ENCODE data around the gene RHOT1. TPM values are rescaled to one million over a fixed set of nuclear protein-coding genes. Genes with fewer than 3 reads are reported as not detected.
"Not testable (repeated sequence)": the region's sequence is repeated elsewhere in the genome, so short reads cannot be mapped to it uniquely, and the experiment has no call there.

Gene RHOT1
- total RNA-seq, 5 donors from 2014 or later (not counting 1 experiment from before 2014, with no cell fraction given), result 18.7 to 26.8 (median 24.1) TPM

GRCh38 chr17:32258383-32259140, 116.3 kb downstream of the RHOT1 start:
- WGBS (ENCODE audit: insufficient coverage), result 68% methylated on average over 18 of the region's 18 CpGs
- DNase-seq (no peak), ATAC-seq (replicated peaks in 1 of 4) (no peak)
- ChIA-PET POLR2A (no interaction called here), CTCF (no interaction called here)
- no peaks in the 10 kb centered on the region for H3K4me1 ChIP-seq (ENCODE audit: control insufficient read depth in 1 of 2, extremely low read depth in 1 of 2, insufficient read depth in 2 of 2, low read length in 2 of 2)
- Mint-ChIP-seq H3K4me1 (no peaks in the 10 kb centered on the region), H3K27ac (no peak overlapping the region), H3K4me3 (no peak overlapping the region), H3K9me3 (no peaks in the 10 kb centered on the region), H3K27me3 (peaks cover 6 to 10% of the 10 kb centered on the region in 2 donors), H3K36me3 (no peaks in the 10 kb centered on the region)
- H3K9me3 ChIP-seq, result no peaks in the 10 kb centered on the region
- no peak overlapping the region for H3K27ac ChIP-seq (ENCODE audit: low read length)
- peaks cover 4 to 31% of the 10 kb centered on the region in 2 experiments for H3K27me3 ChIP-seq (replicated peaks in 1 of 2; ENCODE audit: control insufficient read depth in 2 of 2, extremely low read depth in 1 of 2, insufficient read depth in 2 of 2, low read length in 1 of 2)
- no peaks in the 10 kb centered on the region for H3K36me3 ChIP-seq (ENCODE audit: control insufficient read depth in 2 of 2, extremely low read depth in 1 of 2, insufficient read depth in 1 of 2, low read length in 1 of 2)
- no peak overlapping the region for H3K4me3 ChIP-seq (ENCODE audit: control insufficient read depth in 1 of 2, extremely low read depth in 1 of 2, low read length in 1 of 2)

- H3K27ac Mint-ChIP-seq, result no peak overlapping the region
- H3K27me3 Mint-ChIP-seq, result peaks cover 11 to 21% of the 10 kb centered on the region in 2 donors
- no peak overlapping the region for H3K4me3 ChIP-seq (ENCODE audit: control insufficient read depth in 1 of 2, extremely low read depth in 1 of 2, low read length in 1 of 2)
- WGBS (ENCODE audit: insufficient coverage), result 90% methylated on average over 2 of the region's 4 CpGs
- no peak for DNase-seq
- H3K27me3 ChIP-seq (replicated peaks in 1 of 2; ENCODE audit: control insufficient read depth in 2 of 2, extremely low read depth in 1 of 2, insufficient read depth in 2 of 2, low read length in 1 of 2), result peaks cover 7 to 32% of the 10 kb centered on the region in 2 experiments
- H3K4me1 ChIP-seq (ENCODE audit: control insufficient read depth in 1 of 2, extremely low read depth in 1 of 2, insufficient read depth in 2 of 2, low read length in 2 of 2), result no peaks in the 10 kb centered on the region
- no peaks in the 10 kb centered on the region for H3K9me3 ChIP-seq
- ChIA-PET POLR2A (no interaction called here), CTCF (no interaction called here)
- ATAC-seq (replicated peaks in 1 of 4), result no peak
- H3K27ac ChIP-seq (ENCODE audit: low read length), result no peak overlapping the region
- no peak overlapping the region for H3K4me3 Mint-ChIP-seq
- H3K9me3 Mint-ChIP-seq, result no peaks in the 10 kb centered on the region
- H3K4me1 Mint-ChIP-seq, result peaks cover 0 to 2% (median 2%) of the 10 kb centered on the region in 3 donors
- no peaks in the 10 kb centered on the region for H3K36me3 Mint-ChIP-seq
- H3K36me3 ChIP-seq (ENCODE audit: control insufficient read depth in 2 of 2, extremely low read depth in 1 of 2, insufficient read depth in 1 of 2, low read length in 1 of 2), result no peaks in the 10 kb centered on the region
Observed at GRCh38 chr17:32259586-32259985, 117.3 kb downstream of the RHOT1 start.

- no peak overlapping the region for H3K4me3 Mint-ChIP-seq
- no peaks in the 10 kb centered on the region for H3K9me3 Mint-ChIP-seq
- H3K27ac Mint-ChIP-seq, result no peak overlapping the region
- Histone ChIP-seq H3K9me3 (no peaks in the 10 kb centered on the region), H3K27ac (ENCODE audit: low read length) (no peak overlapping the region), H3K4me3 (ENCODE audit: control insufficient read depth in 1 of 2, extremely low read depth in 1 of 2, low read length in 1 of 2) (no peak overlapping the region), H3K27me3 (replicated peaks in 1 of 2; ENCODE audit: control insufficient read depth in 2 of 2, extremely low read depth in 1 of 2, insufficient read depth in 2 of 2, low read length in 1 of 2) (peaks cover 11 to 42% of the 10 kb centered on the region in 2 experiments), H3K36me3 (ENCODE audit: control insufficient read depth in 2 of 2, extremely low read depth in 1 of 2, insufficient read depth in 1 of 2, low read length in 1 of 2) (no peaks in the 10 kb centered on the region), H3K4me1 (ENCODE audit: control insufficient read depth in 1 of 2, extremely low read depth in 1 of 2, insufficient read depth in 2 of 2, low read length in 2 of 2) (peaks cover 0 to 7% of the 10 kb centered on the region in 2 experiments)
- peaks cover 5 to 8% (median 8%) of the 10 kb centered on the region in 3 donors for H3K4me1 Mint-ChIP-seq
- ChIA-PET CTCF (no interaction called here), POLR2A (no interaction called here)
- 63% methylated on average over 5 of the region's 7 CpGs for WGBS (ENCODE audit: insufficient coverage)
- ATAC-seq (replicated peaks in 1 of 4) (no peak), DNase-seq (no peak)
- peaks cover 13 to 28% of the 10 kb centered on the region in 2 donors for H3K27me3 Mint-ChIP-seq
- no peaks in the 10 kb centered on the region for H3K36me3 Mint-ChIP-seq
Observed at GRCh38 chr17:32261417-32261736, 119.1 kb downstream of the RHOT1 start.

- WGBS (ENCODE audit: insufficient coverage), result 94% methylated on average over 13 of the region's 13 CpGs
- peaks cover 15 to 33% of the 10 kb centered on the region in 2 donors for H3K27me3 Mint-ChIP-seq
- ATAC-seq (replicated peaks in 1 of 4), result no peak
- no peak overlapping the region for H3K4me3 Mint-ChIP-seq
- Histone ChIP-seq H3K4me3 (ENCODE audit: control insufficient read depth in 1 of 2, extremely low read depth in 1 of 2, low read length in 1 of 2) (no peak overlapping the region), H3K36me3 (ENCODE audit: control insufficient read depth in 2 of 2, extremely low read depth in 1 of 2, insufficient read depth in 1 of 2, low read length in 1 of 2) (no peaks in the 10 kb centered on the region), H3K27ac (ENCODE audit: low read length) (no peak overlapping the region), H3K9me3 (no peaks in the 10 kb centered on the region), H3K4me1 (ENCODE audit: control insufficient read depth in 1 of 2, extremely low read depth in 1 of 2, insufficient read depth in 2 of 2, low read length in 2 of 2) (peaks cover 0 to 13% of the 10 kb centered on the region in 2 experiments), H3K27me3 (replicated peaks in 1 of 2; ENCODE audit: control insufficient read depth in 2 of 2, extremely low read depth in 1 of 2, insufficient read depth in 2 of 2, low read length in 1 of 2) (peaks cover 11 to 44% of the 10 kb centered on the region in 2 experiments)
- no peaks in the 10 kb centered on the region for H3K9me3 Mint-ChIP-seq
- no peak for DNase-seq
- ChIA-PET CTCF (interaction anchor here in 1 of 2 donors (0.6 kb wide), 1 partner anchor 349 kb away, joined by 3 read pairs; no protein-coding TSS in a partner anchor), POLR2A (no interaction called here)
- no peak overlapping the region for H3K27ac Mint-ChIP-seq
- peaks cover 5 to 10% (median 10%) of the 10 kb centered on the region in 3 donors for H3K4me1 Mint-ChIP-seq
- no peaks in the 10 kb centered on the region for H3K36me3 Mint-ChIP-seq
Observed at GRCh38 chr17:32261936-32262510, 119.7 kb downstream of the RHOT1 start.

GRCh38 chr17:32263515-32263914, 121.2 kb downstream of the RHOT1 start:
- H3K27ac ChIP-seq (ENCODE audit: low read length); H3K9me3 Mint-ChIP-seq; H3K27ac Mint-ChIP-seq; H3K4me3 ChIP-seq (ENCODE audit: control insufficient read depth in 1 of 2, extremely low read depth in 1 of 2, low read length in 1 of 2); DNase-seq; ATAC-seq (replicated peaks in 1 of 4); H3K36me3 Mint-ChIP-seq; H3K36me3 ChIP-seq (ENCODE audit: control insufficient read depth in 2 of 2, extremely low read depth in 1 of 2, insufficient read depth in 1 of 2, low read length in 1 of 2); H3K4me3 Mint-ChIP-seq; H3K9me3 ChIP-seq; CTCF ChIA-PET: not testable (repeated sequence)
- peaks cover 19 to 54% of the 10 kb centered on the region in 2 experiments for H3K27me3 ChIP-seq (replicated peaks in 1 of 2; ENCODE audit: control insufficient read depth in 2 of 2, extremely low read depth in 1 of 2, insufficient read depth in 2 of 2, low read length in 1 of 2)
- Mint-ChIP-seq H3K4me1 (peaks cover 18 to 23% (median 19%) of the 10 kb centered on the region in 3 donors), H3K27me3 (peaks cover 28 to 44% of the 10 kb centered on the region in 2 donors)
- H3K4me1 ChIP-seq (ENCODE audit: control insufficient read depth in 1 of 2, extremely low read depth in 1 of 2, insufficient read depth in 2 of 2, low read length in 2 of 2), result peaks cover 0 to 23% of the 10 kb centered on the region in 2 experiments
- WGBS (ENCODE audit: insufficient coverage), result 90% methylated on average over 15 of the region's 17 CpGs
- POLR2A ChIA-PET, result interaction anchor here in 1 of 2 donors (0.5 kb wide), 1 partner anchor 136 kb away, joined by 10 read pairs; no protein-coding TSS in a partner anchor

GRCh38 chr17:32264140-32264799, 122.0 kb downstream of the RHOT1 start:
- H3K27me3 Mint-ChIP-seq, result peaks cover 33 to 51% of the 10 kb centered on the region in 2 donors
- ATAC-seq (replicated peaks in 1 of 4) (no peak), DNase-seq (no peak)
- CTCF ChIA-PET, result no interaction called here
- H3K27me3 ChIP-seq (replicated peaks in 1 of 2; ENCODE audit: control insufficient read depth in 2 of 2, extremely low read depth in 1 of 2, insufficient read depth in 2 of 2, low read length in 1 of 2), result peaks cover 24 to 60% of the 10 kb centered on the region in 2 experiments
- no peaks in the 10 kb centered on the region for H3K9me3 ChIP-seq
- H3K4me1 ChIP-seq (ENCODE audit: control insufficient read depth in 1 of 2, extremely low read depth in 1 of 2, insufficient read depth in 2 of 2, low read length in 2 of 2), result peaks cover 0 to 23% of the 10 kb centered on the region in 2 experiments
- 78% methylated on average over 6 of the region's 6 CpGs for WGBS (ENCODE audit: insufficient coverage)
- H3K4me3 ChIP-seq (ENCODE audit: control insufficient read depth in 1 of 2, extremely low read depth in 1 of 2, low read length in 1 of 2), result no peak overlapping the region
- peak overlapping the region; percentile 70 to 80 (median 78) for H3K4me3 Mint-ChIP-seq
- H3K4me1 Mint-ChIP-seq, result peaks cover 19 to 23% (median 21%) of the 10 kb centered on the region in 3 donors
- POLR2A ChIA-PET, result interaction anchor here in 1 of 2 donors (0.5 kb wide), 1 partner anchor 137 kb away, joined by 10 read pairs; no protein-coding TSS in a partner anchor
- H3K27ac Mint-ChIP-seq, result no peak overlapping the region
- no peak overlapping the region for H3K27ac ChIP-seq (ENCODE audit: low read length)
- no peaks in the 10 kb centered on the region for H3K36me3 Mint-ChIP-seq
- H3K36me3 ChIP-seq (ENCODE audit: control insufficient read depth in 2 of 2, extremely low read depth in 1 of 2, insufficient read depth in 1 of 2, low read length in 1 of 2), result no peaks in the 10 kb centered on the region
- no peaks in the 10 kb centered on the region for H3K9me3 Mint-ChIP-seq
